OCI-LY3 (cell line): ENCODE results near the gene GSTT2B.

Experiments used
- H2AFZ ChIP-seq: fragments of 200-600, 300-600 bp; shearing (Covaris generic); 2 replicates; pipeline ENCODE4 v1.6.0; 2014; ENCODE audit warnings: antibody characterized with exemption, low read depth, low read length
- H3K27ac ChIP-seq: fragments of 200-600, 300-600 bp; sonication (generic); 2 replicates; pipeline ENCODE4 v1.5.1; 2014; ENCODE audit warnings: mild to moderate bottlenecking, low read length, moderate library complexity, mixed read lengths
- H3K27me3 ChIP-seq: fragments of 200-600, 300-600 bp; sonication (generic); 2 replicates; pipeline ENCODE4 v1.6.1; 2014; ENCODE audit warnings: low read depth, low read length, mixed read lengths
- H3K36me3 ChIP-seq: fragments of 200-600, 300-600 bp; sonication (generic); replicated peaks from 2 replicates; pipeline ENCODE3; 2014; ENCODE audit warnings: low read depth, low read length, mixed read lengths
- H3K4me1 ChIP-seq: fragments of 300-600, 200-600 bp; sonication (generic); 2 replicates; pipeline ENCODE4 v1.6.1; 2014; ENCODE audit warnings: low read length, mixed read lengths
- H3K4me2 ChIP-seq: fragments of 200-600, 300-600 bp; sonication (generic); 2 replicates; pipeline ENCODE4 v1.6.1; 2014; ENCODE audit warnings: low read length, mixed read lengths
- H3K4me3 ChIP-seq: fragments of 300-600, 200-600 bp; sonication (generic); 2 replicates; pipeline ENCODE4 v1.5.1; 2014; ENCODE audit warnings: antibody characterized with exemption, mild to moderate bottlenecking, low read length, moderate library complexity
- H3K79me2 ChIP-seq: fragments of 300-600, 200-600 bp; shearing (Covaris generic); 2 replicates; pipeline ENCODE4 v1.6.1; 2014; ENCODE audit warnings: mild to moderate bottlenecking, low read length, mixed read lengths
- H3K9ac ChIP-seq: fragments of 300-600, 200-600 bp; shearing (Covaris generic); 2 replicates; pipeline ENCODE4 v1.6.0; 2014; ENCODE audit warnings: mild to moderate bottlenecking, low read length, moderate library complexity
- H3K9me3 ChIP-seq: fragments of 200-600, 300-600 bp; shearing (Covaris generic); 2 replicates; pipeline ENCODE4 v1.6.1; 2014; ENCODE audit warnings: low read length, mixed read lengths; ENCODE audit not compliant: insufficient read depth
- H4K20me1 ChIP-seq: fragments of 200-600, 300-600 bp; sonication (generic); 2 replicates; pipeline ENCODE4 v1.6.1; 2016; ENCODE audit warnings: low read length, mixed read lengths; ENCODE audit not compliant: insufficient read depth
- EZH2phosphoT487 ChIP-seq: fragments of 200-600 bp; shearing (Covaris generic); IDR thresholded peaks from 2 replicates; pipeline ENCODE4 v1.6.1; 2018; ENCODE audit warnings: antibody characterized with exemption, mixed run types, low read depth
- TF ChIP-seq, protein P1 (sequence below): fragments of 200-600, 300-600 bp; sonication (generic); IDR thresholded peaks from 2 replicates; pipeline ENCODE4 v1.5.1; 2014; ENCODE audit warnings: antibody characterized with exemption, low read length, low read depth

The GSTT2B gene

GRCh38 chr22:24008022-24008283 lies 47.0 kb upstream of the GSTT2B start:
- no peak overlapping the region for H3K4me3 ChIP-seq
- peaks cover 17% of the 10 kb centered on the region for H3K79me2 ChIP-seq
- H3K9ac ChIP-seq, result no peak overlapping the region
- no peaks in the 10 kb centered on the region for H3K9me3 ChIP-seq
- H3K27me3 ChIP-seq, result no peaks in the 10 kb centered on the region
- peaks cover 11% of the 10 kb centered on the region for H3K4me1 ChIP-seq
- H3K27ac ChIP-seq, result no peak overlapping the region
- TF ChIP-seq, protein P1, sequence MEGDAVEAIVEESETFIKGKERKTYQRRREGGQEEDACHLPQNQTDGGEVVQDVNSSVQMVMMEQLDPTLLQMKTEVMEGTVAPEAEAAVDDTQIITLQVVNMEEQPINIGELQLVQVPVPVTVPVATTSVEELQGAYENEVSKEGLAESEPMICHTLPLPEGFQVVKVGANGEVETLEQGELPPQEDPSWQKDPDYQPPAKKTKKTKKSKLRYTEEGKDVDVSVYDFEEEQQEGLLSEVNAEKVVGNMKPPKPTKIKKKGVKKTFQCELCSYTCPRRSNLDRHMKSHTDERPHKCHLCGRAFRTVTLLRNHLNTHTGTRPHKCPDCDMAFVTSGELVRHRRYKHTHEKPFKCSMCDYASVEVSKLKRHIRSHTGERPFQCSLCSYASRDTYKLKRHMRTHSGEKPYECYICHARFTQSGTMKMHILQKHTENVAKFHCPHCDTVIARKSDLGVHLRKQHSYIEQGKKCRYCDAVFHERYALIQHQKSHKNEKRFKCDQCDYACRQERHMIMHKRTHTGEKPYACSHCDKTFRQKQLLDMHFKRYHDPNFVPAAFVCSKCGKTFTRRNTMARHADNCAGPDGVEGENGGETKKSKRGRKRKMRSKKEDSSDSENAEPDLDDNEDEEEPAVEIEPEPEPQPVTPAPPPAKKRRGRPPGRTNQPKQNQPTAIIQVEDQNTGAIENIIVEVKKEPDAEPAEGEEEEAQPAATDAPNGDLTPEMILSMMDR, result no peak
- no peak for TF ChIP-seq EZH2phosphoT487
- no peaks in the 10 kb centered on the region for H3K36me3 ChIP-seq
- H2AFZ ChIP-seq, result no peak overlapping the region
- no peak overlapping the region for H3K4me2 ChIP-seq
- peaks cover 4% of the 10 kb centered on the region; the same call in 1 of the 2 replicates for H4K20me1 ChIP-seq

DNA sequence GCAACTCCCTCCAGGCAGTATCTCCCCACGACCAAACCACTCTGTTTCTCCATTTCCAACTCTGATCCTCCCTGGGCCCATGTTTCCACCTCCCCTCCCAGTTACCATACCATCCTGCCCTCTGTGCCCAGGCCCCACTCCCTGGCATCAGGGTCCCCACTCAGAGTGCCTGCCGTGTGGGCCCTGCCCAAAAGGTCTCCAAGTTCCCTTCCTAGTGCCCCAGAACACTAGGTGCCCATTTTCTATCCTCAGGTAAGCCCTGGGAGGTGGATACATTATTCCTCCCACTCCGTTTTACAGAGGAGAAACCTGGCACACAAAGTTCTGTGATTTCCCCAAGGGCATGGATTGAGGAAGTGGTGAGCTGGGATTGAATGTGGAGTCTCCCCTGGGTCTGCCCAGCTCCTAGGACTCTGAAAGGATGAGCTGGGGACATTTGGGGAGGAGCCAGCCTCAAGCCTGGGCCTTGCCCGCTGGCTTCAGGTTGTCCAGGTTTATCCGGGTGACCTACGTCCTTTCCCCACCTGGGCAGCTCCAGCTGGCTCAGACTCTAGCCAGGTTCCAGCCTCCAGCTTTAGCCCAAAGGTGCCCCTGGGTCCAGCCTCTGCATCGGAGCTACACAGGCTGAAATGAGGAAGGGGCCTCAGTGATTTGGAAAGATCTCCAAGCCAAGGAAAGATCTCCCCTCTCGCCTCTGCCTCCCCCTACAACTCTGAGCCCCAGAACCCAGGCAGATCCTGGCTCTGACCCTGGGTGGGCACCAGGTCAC lies 46.4 kb upstream of the GSTT2B start:
- H2AFZ ChIP-seq, result no peak overlapping the region
- H3K9ac ChIP-seq, result no peak overlapping the region
- peaks cover 12% of the 10 kb centered on the region for H3K79me2 ChIP-seq
- H3K36me3 ChIP-seq, result no peaks in the 10 kb centered on the region
- H3K4me3 ChIP-seq, result no peak overlapping the region
- H3K27me3 ChIP-seq, result no peaks in the 10 kb centered on the region
- no peaks in the 10 kb centered on the region for H3K9me3 ChIP-seq
- H4K20me1 ChIP-seq, result peaks cover 2% of the 10 kb centered on the region; the same call in 1 of the 2 replicates
- H3K4me2 ChIP-seq, result no peak overlapping the region
- TF ChIP-seq, protein P1, result no peak
- no peak for TF ChIP-seq EZH2phosphoT487
- H3K4me1 ChIP-seq, result peaks cover 5% of the 10 kb centered on the region
- no peak overlapping the region for H3K27ac ChIP-seq

- H3K9ac ChIP-seq, result no peak overlapping the region
- H4K20me1 ChIP-seq, result no peaks in the 10 kb centered on the region
- H3K27me3 ChIP-seq, result no peaks in the 10 kb centered on the region
- TF ChIP-seq EZH2phosphoT487, result no peak
- TF ChIP-seq, protein P1, result no peak
- peaks cover 2% of the 10 kb centered on the region; the same call in 1 of the 2 replicates for H3K4me1 ChIP-seq
- no peak overlapping the region for H3K27ac ChIP-seq
- H3K4me2 ChIP-seq, result no peak overlapping the region
- H3K79me2 ChIP-seq, result peaks cover 7% of the 10 kb centered on the region
- no peaks in the 10 kb centered on the region for H3K36me3 ChIP-seq
- no peaks in the 10 kb centered on the region for H3K9me3 ChIP-seq
- no peak overlapping the region for H3K4me3 ChIP-seq
- no peak overlapping the region for H2AFZ ChIP-seq
Measured at GRCh38 chr22:24006914-24007214, 45.9 kb upstream of the GSTT2B start.

- Histone ChIP-seq H3K27ac (no peak overlapping the region), H3K27me3 (no peaks in the 10 kb centered on the region), H3K79me2 (peaks cover 2% of the 10 kb centered on the region), H3K36me3 (no peaks in the 10 kb centered on the region), H2AFZ (no peak overlapping the region), H3K4me1 (peaks cover 2% of the 10 kb centered on the region; the same call in 1 of the 2 replicates), H4K20me1 (no peaks in the 10 kb centered on the region), H3K9me3 (no peaks in the 10 kb centered on the region), H3K9ac (no peak overlapping the region), H3K4me2 (no peak overlapping the region), H3K4me3 (no peak overlapping the region)
- TF ChIP-seq EZH2phosphoT487, result no peak
- TF ChIP-seq, protein P1, result no peak
Measured at GRCh38 chr22:24006207-24006913, 45.4 kb upstream of the GSTT2B start.
